Activated T-cell treated with anti-CD3 and anti-CD28 coated beads for 4 hours (primary cell): ENCODE measurements around the gene SERPINB10.
"Not testable (repeated sequence)": the region's sequence is repeated elsewhere in the genome, so short reads cannot be mapped to it uniquely, and the experiment has no call there.

Experiments used
- DNase-seq: peaks from one replicate; pipeline ENCODE4 v3.0.0-alpha.2; 2020

Gene SERPINB10

GRCh38 chr18:63894106-63894772, 13.5 kb upstream of the SERPINB10 start:
- DNase-seq: no peak

- no peak for DNase-seq
Measured at GRCh38 chr18:63895190-63895589, 12.6 kb upstream of the SERPINB10 start.

- DNase-seq: no peak
Measured at GRCh38 chr18:63897072-63897471, 10.7 kb upstream of the SERPINB10 start.

- DNase-seq: no peak
Measured at GRCh38 chr18:63899206-63899605, 8.6 kb upstream of the SERPINB10 start.

- no peak for DNase-seq
Measured at GRCh38 chr18:63903851-63904570, 3.7 kb upstream of the SERPINB10 start.

- DNase-seq: no peak
Measured at GRCh38 chr18:63904694-63905093, 3.1 kb upstream of the SERPINB10 start.

- DNase-seq: no peak
Measured at GRCh38 chr18:63905361-63905760, 2.4 kb upstream of the SERPINB10 start.

GRCh38 chr18:63906056-63906455, 1.7 kb upstream of the SERPINB10 start:
- DNase-seq: no peak

- no peak for DNase-seq
Measured at GRCh38 chr18:63908858-63909257, 1.1 kb downstream of the SERPINB10 start.

GRCh38 chr18:63909870-63910269, 2.1 kb downstream of the SERPINB10 start:
- no peak for DNase-seq

GRCh38 chr18:63917817-63918216, 10.1 kb downstream of the SERPINB10 start:
- DNase-seq: no peak

- no peak for DNase-seq
Measured at GRCh38 chr18:63922049-63922448, 14.3 kb downstream of the SERPINB10 start.

GRCh38 chr18:63924551-63924950, 16.8 kb downstream of the SERPINB10 start:
- DNase-seq: no peak

- DNase-seq: no peak
Measured at GRCh38 chr18:63928331-63928730, 20.6 kb downstream of the SERPINB10 start.

- DNase-seq: not testable (repeated sequence)
Measured at GRCh38 chr18:63929369-63929768, 21.6 kb downstream of the SERPINB10 start.

GRCh38 chr18:63930773-63931354, 23.1 kb downstream of the SERPINB10 start:
- no peak for DNase-seq

GRCh38 chr18:63936156-63936931, 28.6 kb downstream of the SERPINB10 start:
- peak; percentile 34 for DNase-seq

GRCh38 chr18:63936932-63937393, 29.2 kb downstream of the SERPINB10 start:
- no peak for DNase-seq

- no peak for DNase-seq
Measured at GRCh38 chr18:63940008-63940407, 32.2 kb downstream of the SERPINB10 start.

GRCh38 chr18:63940543-63941050, 32.8 kb downstream of the SERPINB10 start:
- not testable (repeated sequence) for DNase-seq

GRCh38 chr18:63947051-63947790, 39.5 kb downstream of the SERPINB10 start:
- DNase-seq: no peak

- no peak for DNase-seq
Measured at GRCh38 chr18:63949068-63949737, 41.4 kb downstream of the SERPINB10 start, which contains the start of gene HMSD. Gene HMSD (plus strand): TSS chr18:63949301. CDS start chr18:63953456, 4,155 bp downstream.
